Measurements from ENCODE around the gene CTSW. TPM values are rescaled to one million over a fixed set of nuclear protein-coding genes. Genes with fewer than 3 reads are reported as not detected.
A peak's percentile ranks its signal among the peaks of the same experiment; 100 is the strongest.

CTSW gene
- polyA plus RNA-seq, 1 of the 3 experiments (the other 2 are of a cell fraction): 0.49 TPM

DNA sequence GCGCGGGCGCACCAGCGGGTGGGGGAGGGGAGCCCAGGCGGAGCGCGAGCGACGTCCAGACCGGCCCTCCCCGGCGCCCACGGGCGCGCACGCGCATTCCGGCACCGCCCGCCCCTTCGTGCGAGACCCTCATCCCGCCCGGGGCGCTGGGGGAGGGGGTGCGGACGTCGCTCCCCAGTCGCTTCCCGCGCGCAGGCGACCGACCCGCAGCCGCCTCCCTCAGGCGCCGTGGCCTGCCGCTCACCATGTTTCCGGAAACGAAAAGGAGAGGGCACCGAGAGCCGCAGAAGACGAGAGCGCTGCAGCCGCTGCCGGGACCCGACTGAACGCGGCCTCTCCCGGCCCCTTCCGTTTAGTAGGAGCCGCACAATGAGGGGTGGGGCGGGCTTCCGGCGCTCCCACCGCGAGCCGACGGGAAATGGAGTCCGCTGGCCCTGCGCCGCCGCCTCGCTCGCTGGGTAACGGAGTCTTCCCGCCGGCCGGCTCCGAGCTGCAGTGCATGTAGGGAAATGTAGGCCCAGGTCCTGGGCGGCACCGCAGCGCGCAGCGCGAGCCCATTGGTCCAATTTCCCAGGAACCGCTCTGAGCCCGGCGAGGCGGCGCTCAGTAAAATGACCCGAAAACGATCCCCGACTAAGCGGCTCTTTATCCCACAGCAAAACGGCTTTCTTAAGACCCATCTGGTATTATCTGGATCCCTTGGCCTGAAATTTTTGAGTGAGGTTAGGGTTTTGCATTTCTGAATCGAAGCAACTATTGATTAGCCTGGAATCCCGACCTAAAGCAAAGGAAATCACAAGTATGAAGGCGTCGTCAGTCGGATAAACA, 21.6 kb upstream of the CTSW start, which contains the start of gene CFL1 (continued):
- TF ChIP-seq, protein P1, sequence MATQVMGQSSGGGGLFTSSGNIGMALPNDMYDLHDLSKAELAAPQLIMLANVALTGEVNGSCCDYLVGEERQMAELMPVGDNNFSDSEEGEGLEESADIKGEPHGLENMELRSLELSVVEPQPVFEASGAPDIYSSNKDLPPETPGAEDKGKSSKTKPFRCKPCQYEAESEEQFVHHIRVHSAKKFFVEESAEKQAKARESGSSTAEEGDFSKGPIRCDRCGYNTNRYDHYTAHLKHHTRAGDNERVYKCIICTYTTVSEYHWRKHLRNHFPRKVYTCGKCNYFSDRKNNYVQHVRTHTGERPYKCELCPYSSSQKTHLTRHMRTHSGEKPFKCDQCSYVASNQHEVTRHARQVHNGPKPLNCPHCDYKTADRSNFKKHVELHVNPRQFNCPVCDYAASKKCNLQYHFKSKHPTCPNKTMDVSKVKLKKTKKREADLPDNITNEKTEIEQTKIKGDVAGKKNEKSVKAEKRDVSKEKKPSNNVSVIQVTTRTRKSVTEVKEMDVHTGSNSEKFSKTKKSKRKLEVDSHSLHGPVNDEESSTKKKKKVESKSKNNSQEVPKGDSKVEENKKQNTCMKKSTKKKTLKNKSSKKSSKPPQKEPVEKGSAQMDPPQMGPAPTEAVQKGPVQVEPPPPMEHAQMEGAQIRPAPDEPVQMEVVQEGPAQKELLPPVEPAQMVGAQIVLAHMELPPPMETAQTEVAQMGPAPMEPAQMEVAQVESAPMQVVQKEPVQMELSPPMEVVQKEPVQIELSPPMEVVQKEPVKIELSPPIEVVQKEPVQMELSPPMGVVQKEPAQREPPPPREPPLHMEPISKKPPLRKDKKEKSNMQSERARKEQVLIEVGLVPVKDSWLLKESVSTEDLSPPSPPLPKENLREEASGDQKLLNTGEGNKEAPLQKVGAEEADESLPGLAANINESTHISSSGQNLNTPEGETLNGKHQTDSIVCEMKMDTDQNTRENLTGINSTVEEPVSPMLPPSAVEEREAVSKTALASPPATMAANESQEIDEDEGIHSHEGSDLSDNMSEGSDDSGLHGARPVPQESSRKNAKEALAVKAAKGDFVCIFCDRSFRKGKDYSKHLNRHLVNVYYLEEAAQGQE (IDR thresholded peaks at IDR 0.05; ENCODE audit: low read depth, low read length): peak; percentile 74; the same call in 1 of the 2 replicates
- TF ChIP-seq USF2 (IDR thresholded peaks at IDR 0.05; ENCODE audit: borderline replicate concordance, low read depth, low read length): no peak
- peak; percentile 50 for TF ChIP-seq NRF1 (IDR thresholded peaks at IDR 0.05; ENCODE audit: low read depth, low read length)
- TF ChIP-seq TEAD4 (IDR thresholded peaks at IDR 0.05; ENCODE audit: borderline replicate concordance, insufficient read depth): 0 out of 2 replicates have a peak, but pooled peaks have one; percentile 14
- TF ChIP-seq EP300 (IDR thresholded peaks at IDR 0.05; ENCODE audit: borderline replicate concordance in 1 of 2, low read depth in 1 of 2, low read length in 1 of 2): peak in 1 of 2 experiments; percentile 20; a peak in 1 of 4 replicates
- no peak for TF ChIP-seq GATA2 (CRISPR knock-in tag; IDR thresholded peaks at IDR 0.05)
- no peak for TF ChIP-seq RXRA (IDR thresholded peaks at IDR 0.05; ENCODE audit: borderline replicate concordance, low read depth)
- peak; percentile 99 for TF ChIP-seq POLR2AphosphoS5 (IDR thresholded peaks at IDR 0.05; ENCODE audit: low read depth, low read length)
- TF ChIP-seq, protein P2, sequence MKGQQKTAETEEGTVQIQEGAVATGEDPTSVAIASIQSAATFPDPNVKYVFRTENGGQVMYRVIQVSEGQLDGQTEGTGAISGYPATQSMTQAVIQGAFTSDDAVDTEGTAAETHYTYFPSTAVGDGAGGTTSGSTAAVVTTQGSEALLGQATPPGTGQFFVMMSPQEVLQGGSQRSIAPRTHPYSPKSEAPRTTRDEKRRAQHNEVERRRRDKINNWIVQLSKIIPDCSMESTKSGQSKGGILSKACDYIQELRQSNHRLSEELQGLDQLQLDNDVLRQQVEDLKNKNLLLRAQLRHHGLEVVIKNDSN (IDR thresholded peaks at IDR 0.05; ENCODE audit: borderline replicate concordance, low read depth): 0 out of 2 replicates have a peak, but pooled peaks have one; percentile 16
- no peak for TF ChIP-seq NFIC (IDR thresholded peaks at IDR 0.05; ENCODE audit: borderline replicate concordance)

DNA sequence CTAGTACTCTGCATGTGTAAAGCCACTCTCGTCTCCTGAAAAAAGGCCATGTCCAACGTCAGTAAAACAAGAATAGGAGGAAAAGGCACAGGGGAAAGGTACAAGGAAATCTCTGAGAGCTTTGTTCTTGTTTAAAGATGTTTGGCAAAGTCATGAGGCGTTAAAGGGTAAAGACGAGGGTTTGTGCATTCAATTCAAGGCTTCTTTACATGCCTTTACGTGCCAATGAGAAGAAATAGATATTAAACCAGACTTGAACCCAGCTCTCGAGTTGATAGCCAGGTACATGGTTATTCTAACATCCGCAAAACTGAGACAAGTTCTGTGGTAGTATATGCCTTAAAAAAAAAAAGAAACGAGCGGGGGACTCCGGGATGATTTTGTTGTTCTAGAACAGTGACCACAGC, 21.0 kb upstream of the CTSW start:
- Histone ChIP-seq H3K4me1 (ENCODE audit: control insufficient read depth in 1 of 2, insufficient read depth in 2 of 2, low read depth in 1 of 2, low read length in 1 of 2) (peaks cover 10 to 33% of the 10 kb centered on the region in 2 experiments), H3K4me2 (peak overlapping the region; percentile 99), H3F3A (replicated peaks; ENCODE audit: insufficient read depth) (peaks cover 51% of the 10 kb centered on the region), H2AFZ (ENCODE audit: low read depth) (peak overlapping the region; percentile 69), H3K4me3 (ENCODE audit: low read depth in 2 of 2, low read length in 1 of 2) (peak overlapping the region; percentile 97 to 99), H3K36me3 (replicated peaks in 1 of 2; ENCODE audit: control insufficient read depth in 1 of 2, insufficient read depth in 2 of 2, low read length in 1 of 2) (peaks cover 39 to 52% of the 10 kb centered on the region in 2 experiments), H3K9me2 (no peaks in the 10 kb centered on the region), H3K9me3 (no peaks in the 10 kb centered on the region), H3K79me2 (ENCODE audit: insufficient read depth) (peaks cover 74% of the 10 kb centered on the region), H3K9ac (peak overlapping the region; percentile 70), H3K27ac (ENCODE audit: low read depth in 2 of 2, low read length in 1 of 2) (peak overlapping the region; percentile 93), H3K27me3 (ENCODE audit: insufficient read depth) (no peaks in the 10 kb centered on the region), H4K20me1 (ENCODE audit: insufficient read depth) (peaks cover 39% of the 10 kb centered on the region)
- 0 out of 2 replicates have a peak, but pooled peaks have one; percentile 0 for TF ChIP-seq MXI1 (IDR thresholded peaks at IDR 0.05; ENCODE audit: low read depth, low read length)
- TF ChIP-seq MEF2A (IDR thresholded peaks at IDR 0.05; ENCODE audit: borderline replicate concordance, low read depth): no peak
- no peak for DNase-seq
- ChIA-PET CTCF (interaction anchor here (0.9 to 18.4 kb wide), 12 partner anchors 13 to 146 kb away, joined by 3 to 374 read pairs (median 5); partner anchors contain the start of genes BANF1, CCDC85B, CTSW and EFEMP2), POLR2A (interaction anchor here (0.6 to 5.0 kb wide), 10 partner anchors 12 to 244 kb away, joined by 3 to 59 read pairs (median 6); partner anchors contain the start of genes CCDC85B, FIBP, KAT5 and PCNX3)
- under 1% methylated on average over 10 of the region's 10 CpGs for WGBS (ENCODE audit: low lambda C conversion rate)

Measured in SK-N-SH (cell line).